NCI-H524 (cell line): ENCODE data around the gene CTAG2.
"Not testable (repeated sequence)": the region's sequence is repeated elsewhere in the genome, so short reads cannot be mapped to it uniquely, and the experiment has no call there.

Experiments
- DNase-seq, 2 experiments: peaks; one replicate each; lab custom pipeline; 2025; lab: John Stamatoyannopoulos, UW

CTAG2 gene

GRCh38 chrX:154645745-154646378 lies 7.5 kb downstream of the CTAG2 start:
- not testable (repeated sequence) for DNase-seq

GRCh38 chrX:154643708-154644107 lies 9.7 kb downstream of the CTAG2 start:
- DNase-seq, result not testable (repeated sequence)

DNA sequence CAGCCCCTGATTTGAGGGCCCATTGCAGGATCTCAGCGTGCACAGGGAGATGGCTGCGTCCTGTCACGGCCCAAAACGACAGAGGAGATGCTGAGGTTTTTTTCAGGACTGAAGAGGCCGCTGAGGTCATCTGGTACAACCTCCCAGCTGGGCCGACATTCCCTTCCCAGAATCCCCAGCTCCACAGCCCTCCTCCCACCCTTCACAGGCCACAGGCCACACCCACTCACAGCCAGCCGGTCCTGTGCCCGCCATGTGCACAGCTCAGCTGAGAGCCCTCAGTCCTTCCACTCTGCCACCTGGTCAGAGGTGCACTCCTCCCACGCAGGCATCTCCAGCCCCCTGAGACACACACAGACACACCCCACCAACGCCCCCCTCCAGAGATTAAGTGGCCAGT lies 11.6 kb downstream of the CTAG2 start:
- not testable (repeated sequence) for DNase-seq

DNA sequence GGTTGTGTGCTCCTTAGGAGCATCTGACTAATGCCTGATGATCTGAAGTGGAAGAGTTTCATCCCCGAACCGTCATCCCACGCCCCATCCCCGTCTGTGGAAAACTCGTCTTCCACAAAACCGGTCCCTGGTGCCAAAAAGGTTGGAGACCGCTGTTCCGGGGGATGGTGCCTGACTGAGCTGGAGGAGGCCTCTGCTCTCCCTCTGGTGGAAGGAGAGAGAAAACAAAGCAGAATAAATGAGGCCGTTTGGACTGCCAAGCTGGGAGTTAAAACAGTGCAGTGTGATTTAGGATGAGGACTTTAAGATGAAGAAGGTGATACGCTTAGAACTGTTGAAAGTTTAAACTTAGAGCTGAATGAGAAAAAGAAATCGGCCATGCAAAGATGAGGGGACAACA lies 19.7 kb downstream of the CTAG2 start:
- not testable (repeated sequence) for DNase-seq

DNA sequence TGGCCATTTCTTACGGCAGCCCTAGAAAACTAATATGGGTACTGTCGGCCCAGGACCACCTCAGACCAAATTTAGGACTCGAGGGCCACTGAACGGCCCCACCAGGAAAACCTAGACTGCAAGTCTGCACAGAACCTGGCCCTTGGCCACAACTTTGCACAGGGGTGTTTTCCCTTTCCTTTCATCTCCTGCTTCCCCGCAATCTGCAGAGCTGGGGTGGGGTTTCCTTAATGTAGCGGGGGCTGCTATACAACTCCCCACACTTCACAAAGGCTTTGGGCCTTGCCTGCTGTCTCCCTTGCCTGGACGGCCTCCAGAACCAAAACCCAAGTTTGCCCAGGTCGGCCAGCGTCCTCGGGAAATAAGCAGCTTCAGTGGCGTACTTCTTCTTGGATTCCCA lies 22.4 kb downstream of the CTAG2 start:
- not testable (repeated sequence) for DNase-seq

- not testable (repeated sequence) for DNase-seq
Measured at GRCh38 chrX:154628960-154629359, 24.4 kb downstream of the CTAG2 start.

GRCh38 chrX:154620767-154621414 lies 32.5 kb downstream of the CTAG2 start:
- DNase-seq, result not testable (repeated sequence)

DNA sequence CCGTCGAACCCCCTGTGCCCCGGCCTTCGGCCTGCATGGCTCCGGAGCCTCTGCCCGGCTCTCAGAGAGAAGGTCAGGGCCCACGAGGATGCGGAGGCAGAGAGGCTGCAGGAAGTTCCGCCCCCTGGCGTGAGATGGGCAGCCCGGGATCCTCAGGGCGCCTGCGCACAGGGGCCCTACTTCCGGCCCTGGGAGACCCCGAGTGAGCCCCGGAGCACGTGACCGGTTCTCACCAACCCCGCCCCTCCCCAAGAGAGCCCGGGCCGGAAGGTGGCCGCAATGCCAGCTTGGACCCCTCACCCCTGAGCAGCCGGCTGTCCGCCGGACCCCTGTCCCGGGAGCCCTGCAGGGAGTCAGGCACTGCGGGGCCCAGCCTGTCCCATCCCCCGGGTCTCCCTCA lies 34.2 kb downstream of the CTAG2 start, which contains the start of gene CTAG1B:
CTAG1B (minus strand) TSS at position 101 of the 400 bp plus-strand sequence; CDS start at position 37, 64 bp downstream.
- DNase-seq, result not testable (repeated sequence)

DNA sequence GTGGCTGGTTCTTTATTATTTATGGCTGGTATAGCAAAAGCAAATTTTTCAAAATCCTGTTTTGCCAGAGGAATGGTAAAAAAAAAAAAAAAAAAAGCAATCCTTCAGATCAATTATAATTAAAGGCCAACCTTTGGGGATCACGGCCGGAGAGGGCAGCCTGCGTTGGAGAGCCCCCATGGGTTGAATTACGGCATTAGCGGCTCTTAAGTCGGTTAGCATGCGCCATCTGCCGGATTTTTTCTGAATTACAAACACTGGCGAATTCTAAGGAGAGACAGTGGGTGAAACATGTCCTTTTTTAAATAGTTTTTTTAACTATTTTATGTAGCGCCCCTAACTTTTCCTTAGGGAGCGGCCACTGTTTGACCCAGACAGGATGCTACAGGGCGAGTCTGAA lies 39.8 kb downstream of the CTAG2 start:
- not testable (repeated sequence) for DNase-seq

- DNase-seq, result not testable (repeated sequence)
Measured at GRCh38 chrX:154611146-154611545, 42.2 kb downstream of the CTAG2 start.

GRCh38 chrX:154608823-154609222 lies 44.6 kb downstream of the CTAG2 start:
- not testable (repeated sequence) for DNase-seq

GRCh38 chrX:154607976-154608375 lies 45.4 kb downstream of the CTAG2 start:
- DNase-seq, result not testable (repeated sequence)

DNA sequence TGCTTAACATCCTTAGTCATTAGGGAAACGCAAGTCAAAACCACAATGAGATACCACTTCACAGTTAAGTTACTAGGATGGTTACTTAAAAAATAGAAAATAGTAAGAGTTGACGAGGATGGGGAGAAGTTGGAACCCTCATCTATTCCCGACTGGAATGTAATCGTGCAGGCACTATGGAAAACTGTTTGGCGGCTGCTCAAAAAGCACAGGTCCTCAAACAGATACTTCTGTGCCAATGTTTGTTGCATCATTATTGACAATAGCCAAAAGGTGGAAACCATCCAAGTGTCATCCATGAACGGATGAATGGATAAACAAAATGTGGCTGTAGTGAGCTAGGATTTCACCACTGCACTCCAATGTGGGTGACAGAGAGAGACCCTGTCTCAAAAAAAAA lies 46.0 kb downstream of the CTAG2 start:
- DNase-seq, result no peak

GRCh38 chrX:154605566-154605965 lies 47.8 kb downstream of the CTAG2 start:
- no peak for DNase-seq

- DNase-seq, result no peak
Measured at GRCh38 chrX:154603438-154604430, 49.6 kb downstream of the CTAG2 start.

DNA sequence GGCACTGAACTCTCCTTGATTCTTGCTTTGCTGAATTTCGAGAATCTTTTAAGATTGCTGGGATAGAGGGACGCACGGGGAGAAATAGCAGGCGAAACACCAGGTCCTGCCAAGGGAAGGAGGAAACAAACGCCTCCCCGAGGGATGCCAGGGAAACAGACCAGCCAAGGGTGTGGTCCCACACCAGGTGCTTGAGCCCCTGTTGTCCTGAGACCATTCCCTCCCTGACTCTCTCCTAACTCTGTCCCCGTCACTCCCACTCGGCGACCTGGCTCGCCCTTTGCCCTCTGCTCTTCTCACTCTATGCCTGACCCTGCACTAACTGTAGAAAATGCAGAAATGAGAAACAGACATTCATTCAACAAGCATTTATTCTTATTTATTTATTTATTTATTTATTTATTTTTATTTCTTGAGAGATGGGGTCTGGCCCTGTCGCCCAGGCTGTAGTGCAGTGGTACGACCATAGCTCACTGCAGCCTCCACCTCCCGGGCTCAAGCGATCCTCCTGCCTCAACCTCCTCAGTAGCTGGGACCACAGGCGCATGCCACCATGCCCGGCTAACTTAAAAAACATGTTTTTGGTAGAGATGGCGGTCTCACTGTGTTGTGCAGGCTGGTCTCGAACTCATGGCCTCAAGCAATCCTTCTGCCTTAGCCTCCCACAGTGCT lies 50.5 kb downstream of the CTAG2 start:
- no peak for DNase-seq

GRCh38 chrX:154602226-154602625 lies 51.2 kb downstream of the CTAG2 start:
- DNase-seq, result no peak
